Measurements from ENCODE around the gene ATG4B. TPM values are rescaled to one million over a fixed set of nuclear protein-coding genes. Genes with fewer than 3 reads are reported as not detected.

The ATG4B gene
- total RNA-seq, 1 donor from 2014 or later: 101 TPM

DNA sequence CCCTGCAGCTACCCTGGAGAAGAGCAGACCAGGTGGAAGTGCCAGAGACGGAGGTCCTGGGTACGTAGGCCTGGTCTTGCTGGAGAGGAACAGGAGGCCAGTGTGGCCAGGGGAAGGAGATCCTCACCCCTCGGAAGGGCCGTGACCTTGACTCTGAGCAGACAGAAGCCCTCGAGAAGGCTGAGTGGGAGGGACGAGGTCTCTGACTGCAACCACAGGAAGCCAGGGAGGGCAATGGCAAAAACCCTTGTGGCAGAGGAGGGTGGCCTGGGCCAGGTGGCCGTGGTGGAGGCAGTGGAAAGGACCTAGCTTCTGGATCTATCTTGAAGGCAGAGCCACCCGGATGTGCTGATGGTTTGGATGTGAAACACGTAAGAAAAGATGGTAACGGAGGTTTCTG lies 28.6 kb upstream of the ATG4B start:
- no peak for DNase-seq
- ChIA-PET POLR2A (interaction anchor here (1.4 to 1.9 kb wide), 2 partner anchors 29 to 294 kb away, joined by 3 to 4 read pairs; partner anchors contain the start of genes ATG4B and HDLBP), CTCF (no interaction called here)
- TF ChIP-seq, protein P1, sequence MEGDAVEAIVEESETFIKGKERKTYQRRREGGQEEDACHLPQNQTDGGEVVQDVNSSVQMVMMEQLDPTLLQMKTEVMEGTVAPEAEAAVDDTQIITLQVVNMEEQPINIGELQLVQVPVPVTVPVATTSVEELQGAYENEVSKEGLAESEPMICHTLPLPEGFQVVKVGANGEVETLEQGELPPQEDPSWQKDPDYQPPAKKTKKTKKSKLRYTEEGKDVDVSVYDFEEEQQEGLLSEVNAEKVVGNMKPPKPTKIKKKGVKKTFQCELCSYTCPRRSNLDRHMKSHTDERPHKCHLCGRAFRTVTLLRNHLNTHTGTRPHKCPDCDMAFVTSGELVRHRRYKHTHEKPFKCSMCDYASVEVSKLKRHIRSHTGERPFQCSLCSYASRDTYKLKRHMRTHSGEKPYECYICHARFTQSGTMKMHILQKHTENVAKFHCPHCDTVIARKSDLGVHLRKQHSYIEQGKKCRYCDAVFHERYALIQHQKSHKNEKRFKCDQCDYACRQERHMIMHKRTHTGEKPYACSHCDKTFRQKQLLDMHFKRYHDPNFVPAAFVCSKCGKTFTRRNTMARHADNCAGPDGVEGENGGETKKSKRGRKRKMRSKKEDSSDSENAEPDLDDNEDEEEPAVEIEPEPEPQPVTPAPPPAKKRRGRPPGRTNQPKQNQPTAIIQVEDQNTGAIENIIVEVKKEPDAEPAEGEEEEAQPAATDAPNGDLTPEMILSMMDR (IDR thresholded peaks at IDR 0.05): no peak
- H3K27ac Mint-ChIP-seq: no peak overlapping the region
- peaks cover 12% of the 10 kb centered on the region for H3K36me3 Mint-ChIP-seq (ENCODE audit: low read depth)
- H3K9me3 Mint-ChIP-seq: no peaks in the 10 kb centered on the region
- ATAC-seq (ENCODE audit: low read depth): no peak
- H3K4me3 Mint-ChIP-seq: peak overlapping the region; percentile 66
- intact Hi-C loops (cut with micrococcal nuclease): no loop called here
- no peaks in the 10 kb centered on the region for H3K27me3 Mint-ChIP-seq
- peaks cover 15% of the 10 kb centered on the region for H3K4me1 Mint-ChIP-seq

DNA sequence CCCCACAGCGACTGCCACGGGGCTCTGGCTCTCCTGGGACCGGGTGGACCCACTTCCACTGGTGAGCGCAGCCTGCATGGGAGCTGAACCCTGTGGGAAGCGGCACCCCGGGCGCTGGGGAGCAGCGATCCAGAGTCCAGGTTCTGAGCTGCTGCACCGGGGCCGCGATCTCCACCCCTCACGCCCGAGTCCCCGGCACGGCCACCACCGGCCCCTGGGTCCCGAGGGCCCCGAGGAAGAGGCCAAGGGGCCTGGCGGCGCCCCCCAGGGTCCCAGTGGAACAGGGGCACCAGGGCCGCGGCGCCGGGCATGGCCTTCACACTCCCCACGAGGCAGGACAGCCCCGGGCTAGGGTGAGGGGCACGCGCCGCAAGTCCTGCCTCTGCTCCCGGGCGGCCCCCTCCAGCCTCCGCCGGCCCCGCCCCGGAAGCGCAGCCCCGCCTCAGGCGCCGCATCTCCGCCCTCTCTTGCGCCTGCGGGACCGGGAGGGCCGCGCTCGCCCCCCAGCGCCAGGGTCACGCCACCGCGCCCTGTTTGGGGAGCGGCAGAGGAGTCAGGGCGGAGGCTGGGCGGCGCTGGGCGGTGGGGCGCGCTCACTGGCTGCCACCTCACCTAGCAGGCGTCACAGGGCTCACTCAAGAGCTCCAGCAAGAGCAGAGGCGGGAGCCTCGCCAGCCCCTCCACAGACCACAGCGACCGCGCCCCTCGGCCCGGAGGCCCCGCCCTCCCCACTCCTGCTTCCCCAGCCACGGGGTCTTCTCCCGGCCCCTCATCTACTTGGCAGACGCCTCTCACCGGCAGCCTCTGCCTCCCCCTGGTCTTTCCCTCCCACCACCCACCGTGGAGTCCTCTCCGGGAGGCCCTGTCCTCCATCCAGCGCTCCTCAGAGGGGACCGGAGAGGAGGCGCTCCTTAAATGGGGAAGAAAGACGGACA lies 27.4 kb upstream of the ATG4B start:
- peak; percentile 92 for DNase-seq
- ChIA-PET CTCF (no interaction called here), POLR2A (interaction anchor here (0.6 to 1.9 kb wide), 7 partner anchors 20 to 312 kb away, joined by 3 to 5 read pairs (median 3); partner anchors contain the start of genes ATG4B, DTYMK, HDLBP and THAP4)
- H3K27me3 Mint-ChIP-seq: no peaks in the 10 kb centered on the region
- ATAC-seq (ENCODE audit: low read depth): peak; percentile 99
- H3K9me3 Mint-ChIP-seq: no peaks in the 10 kb centered on the region
- H3K36me3 Mint-ChIP-seq (ENCODE audit: low read depth): peaks cover 6% of the 10 kb centered on the region
- peak overlapping the region; percentile 53 for H3K27ac Mint-ChIP-seq
- TF ChIP-seq, protein P1 (IDR thresholded peaks at IDR 0.05): no peak
- peaks cover 15% of the 10 kb centered on the region for H3K4me1 Mint-ChIP-seq
- H3K4me3 Mint-ChIP-seq: peak overlapping the region; percentile 66
- intact Hi-C loops (cut with micrococcal nuclease): loop anchor here (1.0 to 10.0 kb wide), 8 partner anchors 101 to 1045 kb away; partner anchors contain the start of genes DUSP28, FARP2, HDLBP and PPP1R7

DNA sequence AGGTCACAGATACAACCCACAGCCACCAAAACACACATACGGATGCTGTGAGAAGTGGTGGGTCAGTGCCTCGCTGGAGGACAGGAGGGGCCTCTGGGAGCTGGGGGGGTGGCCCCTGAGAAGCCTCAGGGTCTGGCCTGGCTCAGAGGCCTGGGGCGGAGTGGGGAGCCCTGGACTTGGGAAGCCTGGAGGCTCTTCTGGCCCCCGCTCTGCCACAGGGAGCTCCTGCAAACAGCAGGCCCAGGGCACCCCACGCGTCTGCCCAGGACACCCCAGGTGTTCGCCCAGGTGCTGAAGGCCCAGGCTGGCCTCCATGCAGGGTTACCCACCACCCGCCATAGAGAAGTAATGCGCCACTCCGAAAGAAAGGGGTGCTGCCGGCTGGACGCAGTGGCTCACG lies 26.4 kb upstream of the ATG4B start:
- H3K4me3 Mint-ChIP-seq: peak overlapping the region; percentile 61
- ATAC-seq (ENCODE audit: low read depth): no peak

DNA sequence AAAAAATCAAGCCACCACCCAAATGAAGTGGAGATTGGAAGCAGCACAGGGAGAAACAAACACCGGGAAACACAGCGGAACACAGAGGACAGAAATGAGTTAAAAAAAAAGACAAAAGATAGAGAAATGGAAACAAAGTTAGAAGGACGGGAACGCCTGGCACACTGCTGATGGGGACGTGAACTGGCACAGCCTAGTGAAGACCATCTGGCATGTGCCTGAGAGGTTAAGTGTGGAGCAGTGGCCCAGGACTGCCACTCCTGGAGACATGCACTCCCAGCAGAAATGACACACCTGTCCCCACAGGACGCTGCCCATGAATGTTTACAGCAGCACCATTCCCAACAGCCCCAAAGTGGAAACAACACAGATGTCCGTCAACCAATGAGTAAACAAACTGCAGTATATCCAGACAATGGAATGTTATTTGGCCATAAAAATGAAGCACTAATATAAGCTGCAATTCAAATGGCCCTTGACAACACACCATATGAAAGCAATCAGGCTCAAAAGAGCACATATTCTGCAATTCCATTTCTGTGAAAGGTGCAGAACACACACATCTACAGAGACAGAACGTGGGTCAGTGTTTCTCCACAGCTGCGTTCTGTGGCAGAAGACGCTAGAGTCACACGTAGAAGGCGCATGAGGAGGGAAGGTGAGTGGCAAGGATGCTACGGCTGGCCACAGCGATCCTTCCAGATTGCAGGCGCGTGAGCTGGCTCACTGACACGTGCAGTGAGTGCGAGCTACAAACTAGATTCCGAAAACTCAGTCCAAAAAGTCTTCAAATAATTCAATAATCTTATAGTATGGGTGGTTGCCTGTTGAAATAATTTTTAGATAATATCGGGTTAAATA lies 25.1 kb upstream of the ATG4B start:
- H3K9me3 Mint-ChIP-seq: no peaks in the 10 kb centered on the region
- ChIA-PET POLR2A (no interaction called here), CTCF (no interaction called here)
- TF ChIP-seq, protein P1 (IDR thresholded peaks at IDR 0.05): no peak
- H3K36me3 Mint-ChIP-seq (ENCODE audit: low read depth): peaks cover 1% of the 10 kb centered on the region
- no peak overlapping the region for H3K27ac Mint-ChIP-seq
- intact Hi-C loops (cut with micrococcal nuclease): loop anchor here (5.0 to 10.0 kb wide), 5 partner anchors 255 to 1048 kb away; partner anchors contain the start of genes DUSP28, FARP2, PPP1R7 and RNPEPL1
- ATAC-seq (ENCODE audit: low read depth) (no peak), DNase-seq (no peak)
- H3K4me3 Mint-ChIP-seq: no peak overlapping the region
- peaks cover 26% of the 10 kb centered on the region for H3K4me1 Mint-ChIP-seq
- no peaks in the 10 kb centered on the region for H3K27me3 Mint-ChIP-seq

More for the DNA sequence above, 26.4 kb upstream of the ATG4B start:
- intact Hi-C loops (cut with micrococcal nuclease): loop anchor here (2.0 to 10.0 kb wide), 6 partner anchors 102 to 1046 kb away; partner anchors contain the start of genes DUSP28, FARP2, PPP1R7 and RNPEPL1
- no peak for DNase-seq
- ChIA-PET POLR2A (interaction anchor here (0.7 kb wide), 2 partner anchors 26 to 230 kb away, joined by 3 to 9 read pairs; partner anchors contain the start of genes ATG4B and THAP4), CTCF (no interaction called here)
- H3K9me3 Mint-ChIP-seq: no peaks in the 10 kb centered on the region
- peaks cover 3% of the 10 kb centered on the region for H3K36me3 Mint-ChIP-seq (ENCODE audit: low read depth)
- TF ChIP-seq, protein P1 (IDR thresholded peaks at IDR 0.05): no peak
- no peaks in the 10 kb centered on the region for H3K27me3 Mint-ChIP-seq
- no peak overlapping the region for H3K27ac Mint-ChIP-seq
- H3K4me1 Mint-ChIP-seq: peaks cover 17% of the 10 kb centered on the region
